ENCODE measurements around the gene LMO3. TPM values are rescaled to one million over a fixed set of nuclear protein-coding genes. Genes with fewer than 3 reads are reported as not detected.

LMO3 gene
- total RNA-seq, 1 donor from 2014 or later: 54.3 TPM

- no peak overlapping the region for H3K4me3 Mint-ChIP-seq
- H3K27ac Mint-ChIP-seq: no peak overlapping the region
Observed at GRCh38 chr12:16560273-16560672, 45.7 kb downstream of the LMO3 start.

DNA sequence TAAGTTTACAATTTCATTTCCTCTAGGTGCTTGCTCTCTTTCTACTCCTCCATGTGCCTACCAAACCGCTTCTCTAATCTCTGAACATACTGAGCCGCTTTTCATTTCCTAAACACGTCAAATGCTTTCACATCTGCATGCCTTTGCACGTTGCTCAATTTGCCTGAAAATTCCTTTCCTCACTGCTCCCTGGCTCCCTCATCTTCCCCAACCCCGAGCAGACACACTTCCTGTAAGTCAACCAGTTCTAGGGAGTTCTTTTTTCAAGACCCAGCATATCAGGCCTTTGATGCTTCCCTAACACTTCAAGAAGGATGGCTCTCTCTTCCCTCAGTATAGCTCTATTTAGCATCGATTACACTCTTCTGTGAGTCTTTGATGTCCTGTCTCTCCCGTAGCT is 50.3 kb downstream of the LMO3 start:
- H3K27me3 ChIP-seq: no peaks in the 10 kb centered on the region
- H3K9me3 ChIP-seq (ENCODE audit: low read depth): no peaks in the 10 kb centered on the region
- no peaks in the 10 kb centered on the region for H3K36me3 ChIP-seq
- H3K4me1 Mint-ChIP-seq: peaks cover 2% of the 10 kb centered on the region
- no peak overlapping the region for H3K9ac ChIP-seq
- no peaks in the 10 kb centered on the region for H3K79me2 ChIP-seq (ENCODE audit: low read depth)
- peaks cover 26% of the 10 kb centered on the region for H3K36me3 Mint-ChIP-seq
- TF ChIP-seq EZH2 (IDR thresholded peaks at IDR 0.05) (no peak), CTCF (IDR thresholded peaks at IDR 0.05) (no peak), EZH2phosphoT487 (IDR thresholded peaks at IDR 0.05) (no peak)
- H3K27ac Mint-ChIP-seq: no peak overlapping the region
- H4K20me1 ChIP-seq (ENCODE audit: low read depth): no peaks in the 10 kb centered on the region
- no peaks in the 10 kb centered on the region for H3K9me3 Mint-ChIP-seq
- no peak overlapping the region for H3K4me3 ChIP-seq
- no peak overlapping the region for H3K4me3 Mint-ChIP-seq
- no peak overlapping the region for H2AFZ ChIP-seq (replicated peaks)
- H3K27ac ChIP-seq: no peak overlapping the region
- H3K4me2 ChIP-seq: no peak overlapping the region
- no peaks in the 10 kb centered on the region for H3F3A ChIP-seq (ENCODE audit: low read depth)
- DNase-seq (ENCODE audit: low spot score): no peak
- no peaks in the 10 kb centered on the region for H3K4me1 ChIP-seq
- no peaks in the 10 kb centered on the region for H3K27me3 Mint-ChIP-seq (ENCODE audit: insufficient read depth, low read depth)

More at GRCh38 chr12:16560273-16560672, 45.7 kb downstream of the LMO3 start:
- no peak overlapping the region for H3K9ac ChIP-seq
- H3K27ac ChIP-seq: no peak overlapping the region
- Mint-ChIP-seq H3K36me3 (peaks cover 17% of the 10 kb centered on the region), H3K27me3 (ENCODE audit: insufficient read depth, low read depth) (no peaks in the 10 kb centered on the region), H3K4me1 (no peaks in the 10 kb centered on the region), H3K9me3 (no peaks in the 10 kb centered on the region)
- no peak for TF ChIP-seq EZH2 (IDR thresholded peaks at IDR 0.05)
- no peak for TF ChIP-seq CTCF (IDR thresholded peaks at IDR 0.05)
- TF ChIP-seq EZH2phosphoT487 (IDR thresholded peaks at IDR 0.05): no peak
- peaks cover 3% of the 10 kb centered on the region for H3K4me1 ChIP-seq
- H3K9me3 ChIP-seq (ENCODE audit: low read depth): no peaks in the 10 kb centered on the region
- H3K4me3 ChIP-seq: no peak overlapping the region
- no peak for DNase-seq (ENCODE audit: low spot score)
- no peaks in the 10 kb centered on the region for H3K27me3 ChIP-seq
- no peaks in the 10 kb centered on the region for H3K36me3 ChIP-seq
- no peak overlapping the region for H2AFZ ChIP-seq (replicated peaks)
- no peaks in the 10 kb centered on the region for H4K20me1 ChIP-seq (ENCODE audit: low read depth)
- H3K79me2 ChIP-seq (ENCODE audit: low read depth): no peaks in the 10 kb centered on the region
- H3F3A ChIP-seq (ENCODE audit: low read depth): no peaks in the 10 kb centered on the region
- H3K4me2 ChIP-seq: no peak overlapping the region

DNA sequence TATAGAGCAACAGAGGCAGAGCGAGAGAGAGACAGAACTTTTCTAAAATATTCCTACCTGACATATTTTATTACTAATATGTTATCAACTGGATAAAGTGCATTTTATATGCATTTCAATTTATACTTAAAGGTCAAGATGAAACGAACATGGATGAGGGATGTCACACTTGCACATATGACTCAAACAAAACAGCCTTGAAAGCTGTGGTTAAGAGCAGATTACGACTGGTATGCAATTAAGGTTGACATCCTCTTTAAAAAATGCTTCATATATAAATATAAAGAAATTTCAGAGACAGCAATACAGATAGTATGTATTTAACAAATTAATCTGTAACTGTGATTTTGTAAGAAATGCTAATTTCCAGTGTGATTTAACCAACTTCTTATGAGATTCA is 52.5 kb downstream of the LMO3 start:
- Histone ChIP-seq H3K4me1 (peaks cover 5% of the 10 kb centered on the region), H3K9ac (no peak overlapping the region), H3F3A (ENCODE audit: low read depth) (no peaks in the 10 kb centered on the region), H3K36me3 (no peaks in the 10 kb centered on the region), H3K27ac (no peak overlapping the region), H3K4me2 (no peak overlapping the region), H2AFZ (replicated peaks) (no peak overlapping the region), H3K79me2 (ENCODE audit: low read depth) (no peaks in the 10 kb centered on the region), H3K9me3 (ENCODE audit: low read depth) (no peaks in the 10 kb centered on the region), H3K27me3 (no peaks in the 10 kb centered on the region), H3K4me3 (no peak overlapping the region), H4K20me1 (ENCODE audit: low read depth) (no peaks in the 10 kb centered on the region)
- no peak overlapping the region for H3K27ac Mint-ChIP-seq
- no peak for DNase-seq (ENCODE audit: low spot score)
- no peaks in the 10 kb centered on the region for H3K9me3 Mint-ChIP-seq
- no peaks in the 10 kb centered on the region for H3K27me3 Mint-ChIP-seq (ENCODE audit: insufficient read depth, low read depth)
- H3K4me3 Mint-ChIP-seq: no peak overlapping the region
- H3K4me1 Mint-ChIP-seq: peaks cover 2% of the 10 kb centered on the region
- TF ChIP-seq EZH2phosphoT487 (IDR thresholded peaks at IDR 0.05) (no peak), CTCF (IDR thresholded peaks at IDR 0.05) (no peak), EZH2 (IDR thresholded peaks at IDR 0.05) (no peak)
- peaks cover 19% of the 10 kb centered on the region for H3K36me3 Mint-ChIP-seq
